ENCODE data around the gene NSF.
"Not testable (repeated sequence)": the region's sequence is repeated elsewhere in the genome, so short reads cannot be mapped to it uniquely, and the experiment has no call there.

Gene NSF

GRCh38 chr17:46632146-46632545, 41.7 kb downstream of the NSF start:
- DNase-seq = not testable (repeated sequence)

GRCh38 chr17:46634844-46635243, 44.4 kb downstream of the NSF start:
- not testable (repeated sequence) for DNase-seq

GRCh38 chr17:46641861-46642656, 51.6 kb downstream of the NSF start:
- not testable (repeated sequence) for DNase-seq

- DNase-seq = not testable (repeated sequence)
Observed at GRCh38 chr17:46647251-46647650, 56.8 kb downstream of the NSF start.

- not testable (repeated sequence) for DNase-seq
Observed at GRCh38 chr17:46647688-46648278, 57.3 kb downstream of the NSF start.

GRCh38 chr17:46649246-46649645, 58.8 kb downstream of the NSF start:
- not testable (repeated sequence) for DNase-seq

GRCh38 chr17:46652024-46652643, 61.7 kb downstream of the NSF start:
- not testable (repeated sequence) for DNase-seq

GRCh38 chr17:46658235-46658634, 67.8 kb downstream of the NSF start:
- not testable (repeated sequence) for DNase-seq

- not testable (repeated sequence) for DNase-seq
Observed at GRCh38 chr17:46659702-46660101, 69.2 kb downstream of the NSF start.

- not testable (repeated sequence) for DNase-seq
Observed at GRCh38 chr17:46663123-46663522, 72.7 kb downstream of the NSF start.

- DNase-seq = not testable (repeated sequence)
Observed at GRCh38 chr17:46663552-46663951, 73.1 kb downstream of the NSF start.

GRCh38 chr17:46665969-46666368, 75.5 kb downstream of the NSF start:
- not testable (repeated sequence) for DNase-seq

GRCh38 chr17:46670789-46671188, 80.3 kb downstream of the NSF start:
- DNase-seq = not testable (repeated sequence)

- not testable (repeated sequence) for DNase-seq
Observed at GRCh38 chr17:46672777-46673176, 82.3 kb downstream of the NSF start.

GRCh38 chr17:46677819-46678218, 87.3 kb downstream of the NSF start:
- DNase-seq = not testable (repeated sequence)

GRCh38 chr17:46683653-46684052, 93.2 kb downstream of the NSF start:
- DNase-seq = not testable (repeated sequence)

GRCh38 chr17:46685284-46685683, 94.8 kb downstream of the NSF start:
- not testable (repeated sequence) for DNase-seq

- not testable (repeated sequence) for DNase-seq
Observed at GRCh38 chr17:46692196-46692595, 101.7 kb downstream of the NSF start.

GRCh38 chr17:46693283-46693682, 102.8 kb downstream of the NSF start:
- not testable (repeated sequence) for DNase-seq

- DNase-seq = not testable (repeated sequence)
Observed at GRCh38 chr17:46696522-46696921, 106.1 kb downstream of the NSF start.

- DNase-seq = not testable (repeated sequence)
Observed at GRCh38 chr17:46699014-46699413, 108.5 kb downstream of the NSF start.

GRCh38 chr17:46717999-46718398, 127.5 kb downstream of the NSF start:
- no peak for DNase-seq

GRCh38 chr17:46719891-46720290, 129.4 kb downstream of the NSF start:
- no peak for DNase-seq

- no peak for DNase-seq
Observed at GRCh38 chr17:46720408-46720807, 129.9 kb downstream of the NSF start.

Data from stimulated activated CD4-positive, alpha-beta T cell treated with anti-CD3 and anti-CD28 coated beads, Interleukin-2, amount 100 ng/mL, for 24 hours (primary cell).